Activated CD4-positive, alpha-beta T cell treated with anti-CD3 and anti-CD28 coated beads, Interleukin-10, Interleukin-2, amounts not matched to agents 100 ng/mL and 50 ng/mL, durations not matched to agents 16 hours and 8 hours (primary cell): ENCODE results near the gene CACNG4.

Experiments used
- DNase-seq: peaks from one replicate; pipeline ENCODE4 v3.0.0-alpha.2; 2020

CACNG4 gene

DNA sequence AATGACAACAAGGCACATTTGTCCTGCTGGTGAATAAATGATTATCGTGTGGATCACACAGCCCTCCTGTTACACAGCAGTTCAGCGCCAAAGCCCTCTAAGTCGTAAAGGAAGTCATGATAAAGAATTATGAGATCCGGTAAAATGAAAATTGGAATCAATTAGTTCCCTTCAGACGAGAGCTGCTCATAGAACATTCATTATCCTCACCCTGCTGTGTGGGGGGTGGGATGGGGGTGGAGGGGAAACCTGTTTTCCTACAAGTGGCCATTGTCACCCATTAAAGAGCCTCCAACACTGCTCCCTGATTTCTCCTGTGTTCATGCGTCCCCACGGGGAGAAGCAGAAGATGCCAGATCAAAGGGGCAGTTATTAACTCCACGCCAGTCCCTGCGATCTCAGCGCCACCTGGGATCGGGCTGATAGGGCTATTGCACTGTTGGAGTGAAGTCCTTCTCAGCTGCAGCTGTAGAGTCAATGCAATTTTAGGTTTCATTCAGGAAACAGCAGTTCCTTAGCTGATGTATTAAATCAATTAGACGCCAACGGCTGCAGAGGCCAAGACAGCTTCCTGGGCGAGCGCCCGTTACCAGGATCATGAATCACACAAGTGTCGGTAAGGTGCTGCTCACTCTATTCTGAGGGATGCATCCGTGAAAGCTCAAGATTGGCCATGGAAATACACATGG, 19.2 kb upstream of the CACNG4 start:
- DNase-seq: peak; percentile 4

DNA sequence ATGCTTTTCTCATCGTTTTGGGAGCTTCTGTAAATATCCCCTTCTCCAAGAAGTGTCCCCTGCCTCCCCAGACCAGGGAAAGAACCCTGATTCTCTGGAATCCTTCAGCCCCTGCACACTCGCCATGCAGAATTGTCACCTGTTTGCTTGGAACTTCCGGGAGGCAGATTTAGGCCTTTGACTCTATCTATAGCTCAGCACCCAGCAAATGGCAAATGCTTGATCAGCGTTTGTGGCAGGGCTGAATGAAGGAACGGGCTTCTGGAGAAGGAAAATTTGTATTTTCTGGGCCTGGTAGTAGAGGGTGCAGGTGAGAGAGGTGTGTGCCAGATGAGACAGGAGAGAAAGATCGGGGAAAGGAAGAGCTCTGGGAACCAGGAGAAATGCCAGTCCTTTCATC, 18.3 kb upstream of the CACNG4 start:
- no peak for DNase-seq

DNA sequence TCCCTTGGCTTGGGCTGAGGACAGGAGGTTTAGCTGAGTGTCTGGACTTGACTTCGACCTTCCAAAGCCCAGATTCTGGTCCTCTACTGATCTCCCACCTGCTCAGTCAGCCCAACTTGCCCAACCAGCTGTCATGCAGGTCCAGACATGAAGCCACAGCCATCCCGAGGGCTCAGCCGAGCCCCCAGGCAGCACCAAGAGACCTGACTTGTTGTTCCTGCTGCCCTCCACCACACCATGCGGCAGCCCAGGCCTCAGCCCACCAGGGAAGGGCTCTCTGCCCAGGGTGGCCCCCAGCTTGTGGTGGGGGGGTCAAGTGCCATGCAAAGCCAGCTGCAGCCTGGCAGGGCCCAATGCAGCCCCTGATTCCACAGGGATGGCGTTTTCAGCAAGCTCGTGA, 17.2 kb upstream of the CACNG4 start:
- no peak for DNase-seq

DNA sequence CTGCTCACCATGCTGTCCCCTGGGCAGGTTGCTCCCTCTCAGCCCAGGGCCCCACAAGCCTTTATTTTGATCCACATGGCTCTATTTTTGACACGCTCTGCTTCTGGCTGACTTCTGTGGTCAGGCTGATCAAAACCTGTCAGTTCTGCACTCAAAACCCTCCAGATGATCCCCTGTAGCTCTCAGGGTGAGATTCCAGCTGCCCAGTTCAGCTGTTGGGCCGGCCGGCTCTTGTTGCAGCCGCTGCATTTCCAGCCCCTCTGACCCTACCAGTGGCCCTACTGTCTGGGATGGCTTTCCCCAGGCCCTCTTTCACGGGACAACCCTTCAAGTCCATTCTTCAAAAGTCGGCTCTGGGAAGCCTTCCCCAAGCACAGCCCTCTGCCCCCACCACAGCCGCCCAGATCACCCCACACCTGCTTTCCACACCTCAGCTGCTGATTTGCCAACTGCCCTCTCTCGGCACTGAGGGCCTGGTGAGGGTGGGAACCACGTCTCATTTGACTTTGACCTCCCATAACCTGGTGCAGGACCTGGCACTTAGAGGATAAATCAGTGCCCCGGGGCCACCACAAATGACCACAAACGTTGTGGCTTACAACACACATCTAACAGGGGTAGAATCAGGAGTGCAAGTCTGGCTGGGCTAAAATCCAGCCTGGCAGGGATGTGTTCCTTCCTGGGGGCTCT, 16.3 kb upstream of the CACNG4 start:
- no peak for DNase-seq

DNA sequence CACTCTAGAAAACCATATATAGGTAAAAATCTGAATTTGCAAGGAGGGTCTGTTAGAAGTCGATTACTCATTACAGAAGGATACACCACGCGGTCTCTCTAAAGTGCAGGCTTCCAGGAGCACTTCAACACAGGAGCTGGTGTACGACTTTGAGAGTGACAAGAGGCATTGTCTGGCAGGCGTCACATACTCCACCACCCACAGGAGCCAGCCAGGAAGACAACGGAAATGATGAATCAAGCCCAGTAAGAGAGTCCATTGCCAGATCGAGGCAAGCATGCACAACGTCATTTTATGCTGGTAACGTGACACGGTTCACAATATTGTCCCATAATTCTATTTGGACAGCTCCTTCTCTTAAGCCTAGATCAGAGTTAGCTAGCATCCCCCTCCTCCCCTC, 15.0 kb upstream of the CACNG4 start:
- DNase-seq: no peak

DNA sequence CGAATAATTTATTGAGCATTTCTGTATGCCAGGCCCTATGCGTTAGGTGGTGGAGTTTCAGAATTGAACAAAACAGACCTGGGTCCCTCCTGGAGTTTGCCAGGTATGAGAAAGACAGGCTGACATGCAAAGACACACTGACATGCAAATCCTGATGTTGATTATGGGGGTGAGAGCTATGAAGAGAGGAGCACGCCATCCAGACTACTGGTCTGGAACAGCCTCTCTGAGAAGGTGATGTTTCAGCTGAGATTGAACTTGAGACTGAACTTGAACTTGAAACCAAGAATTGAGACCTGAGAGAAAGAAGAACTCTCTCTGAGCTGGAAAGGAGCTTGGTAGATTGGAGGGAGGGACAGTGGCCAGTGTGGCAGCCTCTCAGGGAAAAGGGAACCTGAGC, 14.2 kb upstream of the CACNG4 start:
- no peak for DNase-seq

DNA sequence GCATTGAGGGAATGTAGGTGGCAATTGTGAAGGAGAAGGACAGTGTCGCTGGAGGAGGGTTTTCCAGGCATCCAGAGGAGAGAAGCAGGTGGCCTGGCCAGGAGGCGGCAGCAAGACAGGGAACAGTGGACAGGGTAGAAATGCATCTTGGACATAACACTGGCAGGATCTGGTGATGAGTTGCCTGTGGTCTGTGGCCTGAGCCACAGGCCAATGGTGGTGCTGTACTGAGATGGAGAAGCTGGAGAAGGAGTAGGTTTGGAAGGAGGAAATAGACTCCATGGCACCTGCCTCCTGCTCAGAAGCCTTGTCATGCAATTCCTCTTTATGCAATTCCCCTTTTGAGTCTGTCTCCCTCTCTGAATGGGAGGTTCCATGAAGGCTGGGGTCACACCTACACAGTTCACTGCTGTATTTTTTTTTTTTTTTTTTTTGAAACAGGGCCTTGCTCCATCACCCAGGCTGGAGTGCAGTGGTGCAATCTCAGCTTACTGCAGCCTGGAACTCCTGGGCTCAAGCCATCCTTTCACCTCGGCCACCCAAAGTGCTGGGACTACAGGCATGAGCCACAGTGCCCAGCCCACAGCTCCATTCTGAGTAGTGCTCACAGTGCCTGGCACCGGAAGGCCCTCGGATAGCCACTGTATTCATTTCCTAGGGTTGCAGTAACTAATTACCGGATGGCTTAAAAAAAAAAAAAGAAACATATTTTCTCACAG, 13.5 kb upstream of the CACNG4 start:
- no peak for DNase-seq

DNA sequence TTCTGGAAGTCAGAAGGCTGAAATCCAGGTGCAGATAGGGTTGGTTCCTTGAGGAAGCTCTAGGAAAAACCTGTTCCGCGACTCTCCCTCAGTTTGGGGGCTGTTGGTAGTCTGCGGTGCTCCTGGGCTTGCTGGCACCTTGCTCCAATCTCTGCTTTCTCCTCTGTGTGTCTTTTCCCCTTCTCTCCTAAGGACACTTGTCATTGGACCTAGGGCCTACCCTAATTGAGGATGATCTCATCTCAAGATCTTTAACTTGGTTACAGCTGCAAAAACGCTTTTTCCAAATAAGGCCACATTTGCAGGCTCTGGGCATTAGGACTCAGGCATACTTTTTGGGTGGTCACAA, 12.9 kb upstream of the CACNG4 start:
- no peak for DNase-seq

DNA sequence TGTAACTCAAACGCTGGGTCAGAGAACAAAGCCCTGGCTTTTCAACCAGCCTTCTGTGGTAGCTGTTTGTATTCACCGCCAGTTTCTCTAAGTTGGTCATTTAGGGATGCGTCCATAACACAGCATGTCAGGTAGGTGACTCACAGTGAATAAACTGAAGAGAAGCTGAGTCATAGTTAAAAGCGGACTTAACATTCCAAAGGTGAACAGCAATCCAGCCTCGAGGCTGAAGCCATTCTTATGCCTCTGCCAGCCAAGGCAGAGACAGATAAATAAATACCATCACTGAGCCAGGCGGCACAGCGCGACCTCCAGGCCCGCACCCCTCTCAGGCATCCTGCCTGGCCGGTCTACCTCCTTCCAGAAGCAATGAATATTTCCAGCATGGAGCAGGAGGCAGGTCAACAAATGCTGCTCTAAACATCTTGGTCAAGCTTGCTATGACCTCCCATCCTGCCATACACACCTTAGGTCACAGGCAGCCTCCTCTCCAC, 12.4 kb upstream of the CACNG4 start:
- DNase-seq: no peak

DNA sequence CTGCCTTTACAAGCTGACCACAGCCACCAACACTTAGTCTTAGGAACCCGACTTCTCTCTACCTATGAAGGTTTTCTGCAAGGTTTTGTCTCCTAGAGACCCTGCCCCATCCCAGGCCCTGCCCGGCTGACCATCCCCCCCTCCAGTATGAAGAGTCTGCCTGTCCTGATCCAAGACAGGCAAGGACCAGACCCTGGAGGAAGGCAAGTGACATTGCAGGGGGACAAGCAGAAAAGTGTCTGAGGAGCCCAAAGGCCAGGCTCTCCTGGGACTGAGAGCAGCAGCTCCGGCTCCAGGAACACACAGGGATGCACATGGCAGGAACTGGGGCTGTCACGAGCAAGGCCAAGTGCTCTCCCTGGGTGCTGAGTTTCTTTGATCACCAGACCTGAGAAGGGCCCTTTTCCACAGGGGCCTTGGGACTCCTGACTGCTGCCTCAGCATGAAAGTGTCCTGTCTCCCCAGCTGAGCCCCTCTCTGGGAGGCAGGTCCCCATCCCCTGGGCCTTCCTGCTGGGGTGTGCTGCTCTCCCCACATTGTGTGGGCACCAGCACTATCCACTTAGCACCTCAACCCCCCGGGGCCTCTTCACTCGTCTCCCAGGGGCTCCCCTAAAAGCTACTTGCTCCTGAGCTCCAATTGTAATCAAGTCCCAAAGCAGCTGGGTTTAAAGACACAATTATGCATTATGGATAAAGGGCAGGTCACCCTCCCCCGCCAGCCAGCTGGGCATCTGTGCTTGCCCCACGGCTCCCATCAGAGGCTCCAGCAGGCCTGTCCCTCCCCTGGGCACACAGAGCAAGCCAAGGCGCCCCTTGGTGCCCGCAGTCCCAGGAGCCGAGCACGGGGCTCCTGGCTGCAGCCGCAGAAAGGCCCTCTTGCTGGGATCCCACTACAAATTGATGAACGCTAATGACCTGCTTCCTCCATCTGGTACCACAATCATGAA, 11.6 kb upstream of the CACNG4 start:
- no peak for DNase-seq

DNA sequence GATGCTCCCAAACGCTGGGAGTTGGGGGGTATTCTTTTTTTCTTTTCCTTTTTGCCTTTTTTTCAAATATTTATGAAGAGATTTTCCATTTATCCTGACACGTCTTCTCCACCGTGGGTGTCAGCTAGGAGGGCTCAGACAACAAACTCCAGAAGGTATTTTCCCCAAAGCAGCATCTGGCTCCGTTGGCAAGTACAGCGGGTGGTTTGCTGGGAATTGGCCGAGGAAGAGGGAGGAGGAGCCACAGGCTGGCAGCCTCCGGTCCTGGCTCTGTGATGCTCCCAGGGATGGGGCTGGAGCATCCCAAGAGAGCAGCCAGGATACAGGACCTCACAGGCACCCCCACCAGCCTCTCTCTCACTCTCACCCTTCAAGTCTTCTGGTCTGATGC, 10.9 kb upstream of the CACNG4 start:
- DNase-seq: no peak

DNA sequence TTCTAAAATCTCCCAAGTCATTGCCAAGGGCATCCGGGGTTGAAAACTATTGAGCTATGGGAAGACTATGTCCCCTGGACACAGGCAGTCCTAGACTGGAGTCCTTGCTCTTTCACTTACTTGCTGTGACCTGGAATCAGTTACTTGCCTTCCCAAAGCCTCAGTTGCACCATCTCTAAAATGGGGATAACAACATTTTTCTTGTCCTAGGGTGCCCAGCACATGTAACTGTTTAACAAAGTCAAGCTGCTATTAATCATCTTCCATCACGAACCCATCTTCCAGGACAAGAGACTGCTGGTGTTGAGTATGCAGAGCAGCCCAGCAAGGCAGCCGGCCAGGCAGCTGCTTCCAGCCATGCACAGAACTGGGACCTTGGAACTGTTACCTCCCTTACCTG, 9.9 kb upstream of the CACNG4 start:
- no peak for DNase-seq

DNA sequence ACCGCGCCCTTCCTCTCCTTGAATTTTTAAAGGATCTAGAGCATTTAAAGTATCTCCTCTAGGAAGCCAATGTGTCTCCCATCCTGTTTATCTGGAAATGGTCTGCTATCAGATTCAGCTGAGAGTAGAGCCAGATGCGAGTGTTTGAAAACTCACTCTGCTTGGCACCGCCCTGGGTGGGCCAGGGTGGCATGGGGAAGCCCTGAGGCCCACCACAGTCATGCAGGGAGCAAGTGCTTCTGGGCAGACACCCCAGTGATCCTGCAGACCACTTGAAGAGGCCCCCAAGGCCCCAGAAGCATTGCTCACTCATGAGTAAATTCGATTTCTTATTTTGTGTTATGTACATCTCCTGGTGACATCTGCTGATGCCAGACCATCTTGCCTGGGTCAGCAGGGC, 8.7 kb upstream of the CACNG4 start:
- no peak for DNase-seq

DNA sequence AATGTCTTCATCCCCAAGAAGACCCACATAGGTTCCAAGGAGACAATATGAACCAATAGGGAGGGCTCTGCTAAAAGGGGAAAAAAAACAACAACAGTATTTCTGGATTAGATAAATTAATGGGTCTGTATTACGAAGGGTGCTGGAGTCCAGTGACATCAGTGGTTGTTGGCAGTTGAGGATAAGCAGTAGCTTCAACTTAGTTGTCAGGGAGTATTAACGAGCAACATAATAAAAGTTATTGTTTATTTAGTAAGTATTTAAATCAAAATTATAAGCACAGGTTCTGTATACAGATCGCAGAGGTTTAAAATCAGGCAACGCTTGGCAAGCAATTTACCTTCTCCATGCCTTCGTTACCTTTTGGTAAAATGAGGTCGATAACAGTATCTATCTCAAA, 7.6 kb upstream of the CACNG4 start:
- no peak for DNase-seq

DNA sequence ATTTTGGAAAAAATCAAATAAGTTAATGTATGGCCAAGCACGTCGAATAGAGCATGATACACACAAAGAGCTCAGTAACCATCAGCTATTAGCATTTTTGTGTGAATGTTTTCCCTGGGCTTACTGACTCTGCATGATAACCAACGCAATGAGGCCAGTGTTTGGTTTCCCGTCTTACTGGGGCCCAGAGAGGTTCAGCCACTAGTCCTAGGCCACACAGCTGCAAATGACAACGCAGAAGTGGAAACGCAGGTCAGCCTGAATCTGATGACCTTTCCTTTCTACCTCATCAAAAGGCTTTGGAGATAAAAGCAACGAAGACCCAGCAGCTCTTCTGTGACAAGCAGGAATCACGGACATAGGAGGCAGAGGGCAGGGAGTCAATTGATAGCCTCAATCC, 7.2 kb upstream of the CACNG4 start:
- no peak for DNase-seq

DNA sequence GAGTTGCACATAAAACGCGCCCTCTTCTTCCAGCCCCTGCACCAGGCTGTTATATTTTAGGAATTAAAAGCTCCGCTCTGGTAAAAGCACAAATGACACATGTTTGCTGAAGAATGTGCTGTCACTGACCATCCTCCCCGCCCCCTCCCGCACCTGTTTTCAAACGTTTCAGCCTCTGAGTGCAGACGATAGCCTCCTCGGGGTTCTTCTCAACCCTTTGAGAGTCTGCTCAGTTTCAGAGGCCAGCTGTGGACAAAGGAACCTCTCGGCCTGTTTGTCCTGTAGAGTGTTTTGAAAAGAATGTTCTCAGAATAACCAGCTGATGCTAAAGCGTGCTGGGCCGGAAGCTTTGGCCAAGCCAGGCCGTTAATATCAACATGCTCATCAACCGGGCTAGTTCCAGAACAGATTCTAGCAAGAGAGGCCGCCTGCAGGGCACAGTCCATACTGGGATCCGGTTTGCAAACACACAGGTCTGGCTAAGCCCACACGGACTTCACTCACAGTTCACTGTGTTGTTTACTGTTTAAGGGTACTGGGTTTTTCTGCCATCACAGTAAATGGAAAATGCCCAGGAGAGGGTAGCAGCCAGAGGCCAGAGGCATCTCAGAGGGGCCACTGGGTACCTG, 6.4 kb upstream of the CACNG4 start:
- DNase-seq: no peak

DNA sequence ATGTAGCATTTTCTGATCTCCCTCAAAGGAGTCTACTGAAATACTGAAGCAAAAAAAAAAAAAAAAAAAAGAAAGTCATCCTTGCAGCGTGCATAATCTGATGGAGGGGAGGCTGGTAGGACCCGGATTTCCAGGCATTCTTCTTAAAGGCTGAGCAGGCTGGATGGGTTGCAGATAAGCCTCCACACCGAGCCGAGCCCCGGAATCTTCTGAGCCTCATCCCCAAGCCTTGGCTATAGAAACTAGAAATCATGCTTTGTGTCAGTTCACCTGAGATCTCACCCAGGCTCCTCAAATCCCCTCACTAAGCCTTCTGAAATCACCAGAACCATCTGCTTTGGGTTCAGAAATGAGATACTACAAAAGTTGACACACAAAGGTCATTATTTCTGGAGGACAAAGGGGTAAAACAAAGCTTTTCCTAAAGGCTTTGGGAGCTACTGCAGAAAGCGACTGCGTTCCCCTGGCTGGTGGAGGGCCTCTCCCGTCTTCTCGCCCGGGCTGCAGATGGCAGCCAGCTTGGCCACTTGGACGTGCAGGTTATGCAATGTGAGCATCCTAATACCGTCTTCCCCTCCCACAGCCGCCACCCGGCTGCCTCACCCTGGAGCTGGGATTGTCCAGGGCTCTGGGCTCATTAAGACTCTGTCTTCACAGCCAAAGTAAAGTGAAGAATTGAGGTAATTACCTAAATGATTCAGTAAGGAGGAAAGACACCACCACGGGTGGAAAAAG, 4.7 kb upstream of the CACNG4 start:
- DNase-seq: no peak

DNA sequence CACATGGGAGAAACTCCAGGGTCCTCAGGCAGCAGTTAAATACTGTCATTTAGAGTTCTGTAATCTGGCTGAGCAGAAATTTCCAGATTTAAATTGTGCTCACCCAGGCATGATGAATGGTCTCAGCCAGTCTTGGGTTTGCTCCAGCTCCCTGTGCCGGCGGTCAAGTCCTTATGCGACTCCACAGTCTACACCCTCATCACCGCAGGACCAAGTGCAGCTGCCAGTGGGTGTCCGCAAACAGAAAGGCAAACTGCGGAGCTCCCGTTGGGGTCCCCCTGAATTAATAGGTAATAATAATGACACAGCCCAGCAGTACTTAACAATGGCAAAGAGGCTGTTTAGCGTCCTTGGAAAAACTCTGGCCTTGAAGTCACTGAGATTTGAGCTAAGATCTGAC, 3.9 kb upstream of the CACNG4 start:
- DNase-seq: no peak

DNA sequence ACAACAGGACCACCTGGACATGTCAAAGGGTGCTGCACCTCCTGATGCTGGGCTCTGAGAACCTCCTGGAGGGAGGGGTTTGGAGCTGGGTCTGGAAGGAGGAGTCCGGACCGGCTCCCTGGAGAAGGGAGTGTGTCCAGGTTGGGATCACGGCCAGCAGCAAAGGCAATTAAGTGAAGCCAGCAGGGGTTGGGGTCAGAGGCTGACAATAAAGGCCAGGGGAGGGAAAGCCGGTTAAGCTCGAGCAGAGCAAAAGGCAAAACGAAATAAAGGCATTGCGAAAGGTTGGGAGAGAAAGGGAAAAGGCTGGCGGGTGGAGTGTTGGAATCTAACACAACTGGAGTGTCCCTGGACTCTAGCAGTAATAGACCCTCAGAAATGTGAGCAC, 992 bp upstream of the CACNG4 start:
- DNase-seq: no peak

DNA sequence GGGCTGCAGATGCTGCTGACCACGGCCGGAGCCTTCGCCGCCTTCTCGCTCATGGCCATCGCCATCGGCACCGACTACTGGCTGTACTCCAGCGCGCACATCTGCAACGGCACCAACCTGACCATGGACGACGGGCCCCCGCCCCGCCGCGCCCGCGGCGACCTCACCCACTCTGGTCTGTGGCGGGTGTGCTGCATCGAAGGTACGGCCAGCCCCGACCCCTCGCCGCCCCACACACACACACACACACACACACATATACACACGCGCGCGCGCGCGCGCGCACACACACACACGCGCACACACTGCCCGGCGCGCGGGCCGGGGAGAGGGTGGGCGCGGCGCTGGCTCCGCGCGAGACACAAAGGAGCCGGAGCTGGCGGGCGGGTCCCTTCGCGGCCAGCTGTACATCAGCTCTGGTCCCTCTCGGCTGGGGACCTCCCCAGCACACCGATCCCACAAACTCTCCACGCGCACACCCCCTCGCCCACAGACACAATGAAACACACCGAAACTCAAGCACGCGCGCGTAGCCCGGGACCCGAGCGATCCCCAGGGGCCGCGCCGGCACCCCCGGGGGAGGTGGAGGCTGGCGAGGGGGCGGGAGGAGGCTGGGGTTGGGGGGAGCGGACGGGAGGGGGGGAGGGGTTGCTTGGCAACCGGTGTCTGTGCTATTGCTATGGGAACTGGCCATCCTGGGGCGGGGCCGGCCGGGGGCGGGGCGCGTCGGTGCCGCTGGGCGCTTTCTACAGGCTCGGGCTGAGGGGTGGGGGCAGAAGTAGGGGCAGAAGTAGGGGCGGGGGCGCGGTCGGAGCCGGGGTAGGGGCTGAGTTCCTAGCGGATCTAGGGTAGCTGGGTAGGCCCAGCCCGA, 658 bp downstream of the CACNG4 start:
- DNase-seq: peak; percentile 22

DNA sequence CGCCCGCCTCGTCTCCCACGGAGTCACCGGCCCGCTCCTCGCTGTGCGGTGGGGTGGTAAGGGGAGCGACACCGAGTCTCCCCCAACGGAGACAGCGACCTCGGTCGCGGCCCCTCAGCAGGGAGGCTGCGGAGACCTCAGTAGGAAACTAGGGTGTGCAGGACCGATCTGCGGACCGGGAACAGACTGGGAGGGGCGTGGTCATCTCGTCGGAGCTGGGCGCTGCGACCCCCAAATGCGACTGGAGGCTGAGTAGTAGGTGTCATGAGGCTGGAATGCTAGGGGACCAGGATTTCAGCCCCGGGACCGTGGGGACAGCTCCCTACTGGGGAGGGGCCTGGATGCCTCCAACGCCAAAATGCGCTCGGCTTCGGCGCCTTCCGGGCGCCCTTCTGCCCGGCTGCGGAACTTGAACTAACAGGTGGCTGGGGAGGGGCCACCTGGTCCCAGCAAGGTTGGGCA, 1.3 kb downstream of the CACNG4 start:
- DNase-seq: no peak
